Mesendoderm (in vitro differentiated cells): ENCODE measurements around the gene NOL6.
A peak's percentile ranks its signal among the peaks of the same experiment; 100 is the strongest.

Experiments used
- DNase-seq: peaks from one replicate; pipeline ENCODE4 v3.0.0; 2013
- H2AK5ac ChIP-seq: 2 replicates; pipeline ENCODE4 v1.6.1; 2013; ENCODE audit warnings: low read length, inconsistent platforms
- H2BK120ac ChIP-seq: 2 replicates; pipeline ENCODE4 v1.6.1; 2013; ENCODE audit warnings: low read depth, mild to moderate bottlenecking, low read length, moderate library complexity, mixed read lengths
- H2BK15ac ChIP-seq: replicated peaks from 2 replicates; pipeline ENCODE4 v1.6.1; 2013; ENCODE audit warnings: low read depth, mild to moderate bottlenecking, moderate library complexity
- H2BK5ac ChIP-seq: 2 replicates; pipeline ENCODE4 v1.6.1; 2013; ENCODE audit warnings: low read length, inconsistent platforms
- H3K18ac ChIP-seq: 2 replicates; pipeline ENCODE4 v1.6.1; 2013; ENCODE audit warnings: mild to moderate bottlenecking, low read length, mixed read lengths
- H3K23ac ChIP-seq: one replicate; pipeline ENCODE4 v1.6.1; 2013; ENCODE audit warnings: low read length
- H3K27ac ChIP-seq: 2 replicates; pipeline ENCODE4 v1.5.1; 2013; ENCODE audit warnings: low read depth, mild to moderate bottlenecking, inconsistent platforms, low read length, moderate library complexity
- H3K27me3 ChIP-seq: 2 replicates; pipeline ENCODE4 v1.6.1; 2013; ENCODE audit warnings: low read length, control low read depth, mild to moderate bottlenecking, inconsistent platforms; ENCODE audit not compliant: insufficient read depth, poor library complexity
- H3K36me3 ChIP-seq: 2 replicates; pipeline ENCODE4 v1.6.1; 2013; ENCODE audit warnings: low read length, inconsistent platforms; ENCODE audit not compliant: control insufficient read depth, insufficient read depth
- H3K4ac ChIP-seq: one replicate; pipeline ENCODE4 v1.6.1; 2013; ENCODE audit warnings: low read depth, mild to moderate bottlenecking, low read length, moderate library complexity
- H3K4me1 ChIP-seq: 2 replicates; pipeline ENCODE4 v1.6.1; 2013; ENCODE audit warnings: low read depth, low read length, inconsistent platforms; ENCODE audit not compliant: control insufficient read depth
- H3K4me2 ChIP-seq: 2 replicates; pipeline ENCODE4 v1.6.1; 2013; ENCODE audit warnings: low read length
- H3K4me3 ChIP-seq: 2 replicates; pipeline ENCODE4 v1.5.1; 2013; ENCODE audit warnings: mild to moderate bottlenecking, low read length
- H3K56ac ChIP-seq: one replicate; pipeline ENCODE4 v1.6.1; 2013; ENCODE audit warnings: low read length
- H3K79me1 ChIP-seq: 2 replicates; pipeline ENCODE4 v1.6.1; 2013; ENCODE audit warnings: low read length, inconsistent platforms
- H3K79me2 ChIP-seq: 2 replicates; pipeline ENCODE4 v1.6.1; 2013; ENCODE audit warnings: mild to moderate bottlenecking, low read length; ENCODE audit not compliant: control insufficient read depth, insufficient read depth
- H3K9ac ChIP-seq: 2 replicates; pipeline ENCODE4 v1.6.1; 2013; ENCODE audit warnings: low read length, inconsistent platforms
- H4K5ac ChIP-seq: one replicate; pipeline ENCODE4 v1.6.1; 2013; ENCODE audit warnings: low read length
- H4K8ac ChIP-seq: one replicate; pipeline ENCODE4 v1.6.1; 2013; ENCODE audit warnings: low read depth, mild to moderate bottlenecking, control low read depth, low read length, moderate library complexity
- WGBS: extraction: QIAGEN DNeasy Blood & Tissue Kit; methylation state at CpG from one replicate; pipeline ENCODE4 v1.1.7; 2013; ENCODE audit warnings: low lambda C conversion rate, missing lambda C conversion rate; ENCODE audit not compliant: insufficient coverage; ENCODE audit errors: extremely low coverage; 5-methylcytosine and 5-hydroxymethylcytosine counted together

NOL6 gene

DNA sequence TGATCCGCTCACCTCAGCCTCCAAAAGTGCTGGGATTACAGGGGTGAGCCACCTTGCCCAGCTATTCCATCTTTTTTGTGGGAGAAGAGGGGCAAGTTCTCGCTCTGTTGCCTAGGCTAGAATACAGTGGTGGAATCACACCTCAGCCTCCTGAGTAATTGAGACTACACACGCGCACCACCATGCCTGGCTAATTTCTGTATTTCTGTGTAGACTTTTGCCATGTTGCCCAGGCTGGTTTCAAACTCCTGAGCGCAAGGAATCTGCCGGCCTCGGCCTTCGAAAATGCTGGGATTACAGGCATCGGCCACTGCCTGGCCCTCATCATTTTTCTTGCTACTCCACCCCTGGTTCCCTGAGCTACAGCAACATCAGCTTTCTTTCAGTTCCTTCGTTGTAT lies 2.8 kb upstream of the NOL6 start:
- no peak overlapping the region for H3K4ac ChIP-seq
- H3K27me3 ChIP-seq, result no peaks in the 10 kb centered on the region
- H3K4me1 ChIP-seq, result peaks cover 2% of the 10 kb centered on the region
- H2BK120ac ChIP-seq, result no peak overlapping the region
- no peak overlapping the region for H3K18ac ChIP-seq
- H3K79me2 ChIP-seq, result peaks cover 21% of the 10 kb centered on the region
- H3K79me1 ChIP-seq, result peaks cover 7% of the 10 kb centered on the region
- no peak overlapping the region for H3K4me2 ChIP-seq
- H3K23ac ChIP-seq, result no peak overlapping the region
- peaks cover 2% of the 10 kb centered on the region for H3K36me3 ChIP-seq
- DNase-seq, result no peak
- H3K56ac ChIP-seq, result no peak overlapping the region
- H4K8ac ChIP-seq, result no peak overlapping the region
- H2BK15ac ChIP-seq, result no peak overlapping the region
- H3K27ac ChIP-seq, result no peak overlapping the region
- no peak overlapping the region for H4K5ac ChIP-seq
- no CpG with 5 or more reads among the region's 10 CpGs for WGBS
- H3K9ac ChIP-seq, result no peak overlapping the region
- no peak overlapping the region for H2AK5ac ChIP-seq
- H3K4me3 ChIP-seq, result no peak overlapping the region
- no peak overlapping the region for H2BK5ac ChIP-seq

DNA sequence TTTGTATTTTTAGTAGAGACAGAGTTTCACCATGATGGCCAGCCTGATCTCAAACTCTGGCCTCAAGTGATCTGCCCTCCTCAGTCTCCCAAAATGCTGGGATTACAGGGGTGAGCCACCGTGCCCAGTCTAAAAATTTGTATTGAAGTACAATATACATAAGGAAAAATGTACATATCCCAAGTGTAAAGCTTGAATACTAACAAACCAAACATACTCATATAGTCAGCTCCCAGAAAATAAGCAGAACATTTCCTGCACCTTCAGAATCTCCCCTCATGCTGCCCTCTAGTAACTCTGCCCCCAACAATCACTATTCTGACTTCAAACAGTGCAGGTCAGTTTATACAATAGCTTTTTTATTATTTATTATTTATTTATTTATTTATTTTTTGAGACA lies 1.6 kb upstream of the NOL6 start:
- no peak overlapping the region for H3K4me2 ChIP-seq
- H3K56ac ChIP-seq, result no peak overlapping the region
- peaks cover 2% of the 10 kb centered on the region for H3K4me1 ChIP-seq
- no peak overlapping the region for H3K9ac ChIP-seq
- no CpG with 5 or more reads among the region's 1 CpG for WGBS
- H3K79me1 ChIP-seq, result peaks cover 7% of the 10 kb centered on the region
- no peak overlapping the region for H3K27ac ChIP-seq
- H4K8ac ChIP-seq, result no peak overlapping the region
- no peak overlapping the region for H4K5ac ChIP-seq
- H3K36me3 ChIP-seq, result peaks cover 2% of the 10 kb centered on the region
- H2BK15ac ChIP-seq, result no peak overlapping the region
- H3K23ac ChIP-seq, result no peak overlapping the region
- no peak overlapping the region for H3K4ac ChIP-seq
- no peak overlapping the region for H3K4me3 ChIP-seq
- DNase-seq, result no peak
- no peak overlapping the region for H2AK5ac ChIP-seq
- H3K27me3 ChIP-seq, result no peaks in the 10 kb centered on the region
- H2BK120ac ChIP-seq, result no peak overlapping the region
- H2BK5ac ChIP-seq, result no peak overlapping the region
- H3K79me2 ChIP-seq, result peaks cover 23% of the 10 kb centered on the region
- no peak overlapping the region for H3K18ac ChIP-seq

DNA sequence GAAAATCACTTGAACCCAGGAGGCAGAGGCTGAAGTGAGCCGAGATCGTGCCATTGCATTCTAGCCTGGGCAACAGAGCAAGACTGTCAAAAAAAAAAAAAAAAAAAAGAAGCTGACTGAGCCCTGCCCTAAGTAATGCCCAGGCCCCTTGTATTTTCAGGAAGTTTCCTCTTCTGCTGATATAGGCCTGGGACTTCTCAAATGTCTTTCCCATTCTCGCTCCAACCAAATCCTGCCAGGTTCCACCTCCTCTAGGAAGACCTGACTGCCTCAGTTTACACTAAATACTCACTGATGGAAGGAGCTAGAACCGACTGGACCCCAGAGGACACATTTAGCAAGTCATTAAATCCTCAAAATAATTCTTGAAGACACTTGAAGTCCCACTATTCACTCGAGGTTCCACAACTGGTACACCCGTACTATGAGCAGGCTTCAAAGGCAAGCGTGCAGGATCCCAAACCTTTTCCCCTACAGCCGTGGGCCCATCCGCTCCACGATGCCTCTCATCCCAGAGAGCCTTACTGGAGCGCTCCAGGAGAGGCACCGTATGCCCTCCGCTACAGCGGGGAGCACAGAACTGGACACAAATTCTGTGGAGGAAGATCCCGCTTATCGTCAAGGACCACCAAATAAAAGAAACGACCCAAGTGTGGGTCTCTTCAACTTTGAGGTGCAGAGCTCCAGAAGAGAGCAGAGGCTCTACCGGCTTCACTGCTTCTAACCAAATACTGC lies 676 bp downstream of the NOL6 start:
- Histone ChIP-seq H3K4ac (no peak overlapping the region), H3K9ac (peak overlapping the region; percentile 70), H3K36me3 (peaks cover 12% of the 10 kb centered on the region), H2AK5ac (no peak overlapping the region), H3K23ac (no peak overlapping the region), H2BK15ac (no peak overlapping the region), H3K79me2 (peaks cover 23% of the 10 kb centered on the region), H3K4me2 (peak overlapping the region; percentile 90), H3K56ac (peak overlapping the region; percentile 94), H2BK5ac (no peak overlapping the region), H3K79me1 (peaks cover 7% of the 10 kb centered on the region), H2BK120ac (no peak overlapping the region), H4K5ac (no peak overlapping the region), H3K18ac (no peak overlapping the region), H3K4me1 (peaks cover 2% of the 10 kb centered on the region), H3K4me3 (peak overlapping the region; percentile 94), H3K27me3 (no peaks in the 10 kb centered on the region), H3K27ac (no peak overlapping the region), H4K8ac (no peak overlapping the region)
- WGBS, result no CpG with 5 or more reads among the region's 18 CpGs
- no peak for DNase-seq

DNA sequence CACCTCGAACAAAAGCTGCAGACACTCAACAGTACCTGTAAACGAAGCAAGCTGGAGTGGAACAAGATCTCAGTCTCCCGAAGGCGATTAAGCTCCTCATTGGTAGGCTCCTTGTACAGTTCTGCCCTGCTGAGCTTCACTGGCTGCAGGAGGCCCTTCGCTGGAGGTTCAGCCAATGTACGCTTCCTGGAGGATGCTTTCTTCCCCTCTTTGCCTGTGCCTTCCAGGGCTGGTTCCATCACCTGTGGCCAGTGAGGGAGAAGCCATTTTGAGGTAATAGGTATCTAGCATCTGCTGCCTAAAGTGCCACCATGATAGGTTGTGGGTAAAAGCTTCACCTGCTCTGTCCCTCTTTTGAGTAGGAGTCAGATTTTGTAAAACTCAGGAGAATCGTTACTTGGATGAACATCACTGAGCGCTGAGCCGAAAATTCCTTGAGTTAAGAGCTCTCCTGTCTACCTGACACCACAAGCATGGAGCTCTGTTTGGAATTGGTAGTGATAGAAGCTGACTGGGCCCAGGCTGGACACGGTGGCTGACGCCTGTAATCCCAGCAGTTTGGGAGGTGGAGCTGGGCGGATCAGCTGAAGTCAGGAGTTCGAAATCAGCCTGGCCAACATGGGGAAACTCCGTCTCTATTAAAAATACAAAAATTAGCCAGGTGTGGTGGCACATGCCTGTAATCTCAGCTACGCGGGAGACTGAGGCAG lies 1.4 kb downstream of the NOL6 start:
- no peak overlapping the region for H3K56ac ChIP-seq
- H3K4me3 ChIP-seq, result no peak overlapping the region
- no peak overlapping the region for H2AK5ac ChIP-seq
- no peak overlapping the region for H3K27ac ChIP-seq
- peaks cover 23% of the 10 kb centered on the region for H3K79me2 ChIP-seq
- no CpG with 5 or more reads among the region's 16 CpGs for WGBS
- no peak overlapping the region for H2BK15ac ChIP-seq
- peaks cover 2% of the 10 kb centered on the region for H3K4me1 ChIP-seq
- H3K4ac ChIP-seq, result no peak overlapping the region
- H2BK5ac ChIP-seq, result no peak overlapping the region
- no peaks in the 10 kb centered on the region for H3K27me3 ChIP-seq
- peaks cover 7% of the 10 kb centered on the region for H3K79me1 ChIP-seq
- H3K9ac ChIP-seq, result peak overlapping the region; percentile 34
- DNase-seq, result no peak
- no peak overlapping the region for H4K8ac ChIP-seq
- no peak overlapping the region for H3K4me2 ChIP-seq
- no peak overlapping the region for H4K5ac ChIP-seq
- peaks cover 13% of the 10 kb centered on the region for H3K36me3 ChIP-seq
- H2BK120ac ChIP-seq, result no peak overlapping the region
- no peak overlapping the region for H3K23ac ChIP-seq
- H3K18ac ChIP-seq, result no peak overlapping the region

DNA sequence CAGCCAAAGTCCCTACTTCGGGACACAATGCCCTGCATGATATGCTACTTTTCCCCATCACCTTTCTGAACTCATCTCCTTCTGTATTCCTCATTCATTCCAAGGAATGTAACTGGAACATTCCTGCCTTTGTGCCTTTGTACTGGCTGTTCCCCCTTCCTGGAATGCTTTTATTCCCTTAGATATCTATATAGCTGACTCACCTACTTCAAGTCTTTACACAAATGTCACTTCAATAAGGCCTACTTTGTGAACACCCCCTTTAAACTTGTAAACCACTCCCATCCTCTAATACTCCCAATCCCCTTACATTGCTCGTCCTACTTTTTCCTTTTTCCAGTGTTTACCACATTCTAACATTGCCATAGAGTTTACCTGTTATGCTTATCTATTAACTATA lies 2.4 kb downstream of the NOL6 start:
- Histone ChIP-seq H2BK120ac (no peak overlapping the region), H4K8ac (no peak overlapping the region), H3K27me3 (no peaks in the 10 kb centered on the region), H3K79me2 (peaks cover 23% of the 10 kb centered on the region), H3K4me1 (peaks cover 2% of the 10 kb centered on the region), H2BK5ac (no peak overlapping the region), H4K5ac (no peak overlapping the region), H3K27ac (no peak overlapping the region), H3K56ac (no peak overlapping the region), H2BK15ac (no peak overlapping the region), H2AK5ac (no peak overlapping the region), H3K79me1 (peaks cover 7% of the 10 kb centered on the region), H3K4me2 (no peak overlapping the region), H3K18ac (no peak overlapping the region), H3K36me3 (peaks cover 14% of the 10 kb centered on the region), H3K23ac (no peak overlapping the region), H3K9ac (no peak overlapping the region), H3K4me3 (no peak overlapping the region), H3K4ac (no peak overlapping the region)
- no peak for DNase-seq
- 100% methylated on average over 1 of the region's 2 CpGs for WGBS
